CD4-positive, CD25-positive, alpha-beta regulatory T cell (primary cell): ENCODE measurements around the gene ESM1. TPM values are rescaled to one million over a fixed set of nuclear protein-coding genes. Genes with fewer than 3 reads are reported as not detected.

Experiments
- polyA plus RNA-seq, 4 donors: library from polyadenylated mRNA; unstranded; fragments of 300-500 nt; fragmentation: Illumina TruSeq; gene quantifications; one replicate each; pipeline ENCODE4 v1.2.3, GENCODE V29; 2021
- total RNA-seq: library from RNA; stranded (reverse); gene quantifications from one replicate; pipeline ENCODE4 v1.2.3, GENCODE V29; 2022

ESM1 gene
- total and polyA plus RNA-seq, 5 donors from 2014 or later = 0.25 to 0.68 (median 0.41) TPM; not detected in 1

Other genes with a start within 250 kb of the ESM1 start
- 19.8 TPM for gene GZMK, start 38.7 kb upstream of the ESM1 start, total RNA-seq
- 10 to 100 TPM; 10.8 to 30.5 (median 22.0) TPM for gene GZMK, start 38.7 kb upstream of the ESM1 start, polyA plus RNA-seq
- 22.6 TPM for gene GZMA, start 117.1 kb upstream of the ESM1 start, total RNA-seq
- 100 to 1,000 TPM in 1 of 4 donors, 10 to 100 TPM in 3; 25.4 to 107 (median 54.6) TPM for gene GZMA, start 117.1 kb upstream of the ESM1 start, polyA plus RNA-seq
- not detected for gene GPX8, start 174.6 kb upstream of the ESM1 start, total RNA-seq
- not detected for gene GPX8, start 174.6 kb upstream of the ESM1 start, polyA plus RNA-seq
- not detected for gene CDC20B, start 187.6 kb upstream of the ESM1 start, total RNA-seq
- not detected for gene CDC20B, start 187.6 kb upstream of the ESM1 start, polyA plus RNA-seq
- gene MCIDAS, start 241.7 kb upstream of the ESM1 start, total RNA-seq = not detected
- not detected for gene MCIDAS, start 241.7 kb upstream of the ESM1 start, polyA plus RNA-seq
- not detected for gene CCNO, start 248.0 kb upstream of the ESM1 start, total RNA-seq
- not detected for gene CCNO, start 248.0 kb upstream of the ESM1 start, polyA plus RNA-seq